ENCODE results near the gene PTPRM.
A peak's percentile ranks its signal among the peaks of the same experiment; 100 is the strongest.
"Not testable (repeated sequence)": the region's sequence is repeated elsewhere in the genome, so short reads cannot be mapped to it uniquely, and the experiment has no call there.

The PTPRM gene

GRCh38 chr18:8018701-8019331, 451.7 kb downstream of the PTPRM start:
- no peak for DNase-seq

- DNase-seq: no peak
Observed at GRCh38 chr18:8019600-8019999, 452.5 kb downstream of the PTPRM start.

GRCh38 chr18:8020132-8020846, 453.2 kb downstream of the PTPRM start:
- DNase-seq: no peak

- DNase-seq: no peak
Observed at GRCh38 chr18:8029061-8029460, 461.9 kb downstream of the PTPRM start.

- no peak for DNase-seq
Observed at GRCh38 chr18:8029731-8030130, 462.6 kb downstream of the PTPRM start.

GRCh38 chr18:8030201-8030600, 463.1 kb downstream of the PTPRM start:
- no peak for DNase-seq

GRCh38 chr18:8031496-8031895, 464.4 kb downstream of the PTPRM start:
- no peak for DNase-seq

GRCh38 chr18:8034674-8035073, 467.6 kb downstream of the PTPRM start:
- DNase-seq: no peak

- no peak for DNase-seq
Observed at GRCh38 chr18:8036551-8036950, 469.4 kb downstream of the PTPRM start.

- no peak for DNase-seq
Observed at GRCh38 chr18:8037296-8037695, 470.2 kb downstream of the PTPRM start.

- no peak for DNase-seq
Observed at GRCh38 chr18:8040021-8040420, 472.9 kb downstream of the PTPRM start.

- DNase-seq: no peak
Observed at GRCh38 chr18:8041526-8042111, 474.5 kb downstream of the PTPRM start.

- no peak for DNase-seq
Observed at GRCh38 chr18:8044004-8044403, 476.9 kb downstream of the PTPRM start.

GRCh38 chr18:8045160-8045883, 478.2 kb downstream of the PTPRM start:
- no peak for DNase-seq

- peak in 1 of 2 donors; percentile 31 for DNase-seq
Observed at GRCh38 chr18:8045884-8046281, 478.8 kb downstream of the PTPRM start.

GRCh38 chr18:8046441-8046840, 479.3 kb downstream of the PTPRM start:
- no peak for DNase-seq

- DNase-seq: no peak
Observed at GRCh38 chr18:8049147-8049546, 482.0 kb downstream of the PTPRM start.

- peak in 1 of 2 donors; percentile 13 for DNase-seq
Observed at GRCh38 chr18:8050616-8051329, 483.7 kb downstream of the PTPRM start.

- no peak for DNase-seq
Observed at GRCh38 chr18:8051453-8051852, 484.3 kb downstream of the PTPRM start.

GRCh38 chr18:8052237-8052701, 485.2 kb downstream of the PTPRM start:
- peak in 1 of 2 donors; percentile 39 for DNase-seq

- no peak for DNase-seq
Observed at GRCh38 chr18:8056723-8057122, 489.6 kb downstream of the PTPRM start.

- DNase-seq: not testable (repeated sequence)
Observed at GRCh38 chr18:8063152-8063551, 496.0 kb downstream of the PTPRM start.

- DNase-seq: no peak
Observed at GRCh38 chr18:8063733-8064132, 496.6 kb downstream of the PTPRM start.

All from CD4-positive, alpha-beta T cell treated with Interferon alpha-2 for 1 hour (primary cell).